GM21723 (cell line): Measurements from ENCODE around the gene PRKG1.
"Not testable (repeated sequence)": the region's sequence is repeated elsewhere in the genome, so short reads cannot be mapped to it uniquely, and the experiment has no call there.

Experiments used
- ATAC-seq: cut with Tn5 transposase; IDR thresholded peaks from one replicate; pipeline ENCODE4 v1.9.1; 2021; ENCODE audit warnings: mild to moderate bottlenecking, moderate library complexity; ENCODE audit not compliant: unreplicated experiment

The PRKG1 gene

DNA sequence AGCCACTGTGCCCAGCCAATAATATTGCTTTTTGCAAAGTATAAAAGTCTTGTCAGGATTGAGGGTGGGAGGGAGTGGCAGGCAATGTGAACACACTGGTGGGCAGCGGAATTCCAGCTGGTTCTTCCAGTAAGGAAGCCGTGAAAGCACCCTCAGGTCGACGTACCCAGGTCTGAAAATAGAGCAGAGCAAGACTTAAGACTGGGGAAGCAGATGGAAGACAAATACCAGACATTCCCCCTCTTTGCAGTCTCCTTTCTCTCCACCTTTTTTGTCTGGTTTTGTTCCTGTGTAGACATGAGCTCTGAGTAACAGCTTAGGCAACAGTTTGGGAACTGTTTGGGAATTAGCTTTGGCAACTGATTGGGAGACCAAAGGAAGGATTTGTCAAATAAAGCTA is 642.7 kb downstream of the PRKG1 start:
- ATAC-seq, result no peak

DNA sequence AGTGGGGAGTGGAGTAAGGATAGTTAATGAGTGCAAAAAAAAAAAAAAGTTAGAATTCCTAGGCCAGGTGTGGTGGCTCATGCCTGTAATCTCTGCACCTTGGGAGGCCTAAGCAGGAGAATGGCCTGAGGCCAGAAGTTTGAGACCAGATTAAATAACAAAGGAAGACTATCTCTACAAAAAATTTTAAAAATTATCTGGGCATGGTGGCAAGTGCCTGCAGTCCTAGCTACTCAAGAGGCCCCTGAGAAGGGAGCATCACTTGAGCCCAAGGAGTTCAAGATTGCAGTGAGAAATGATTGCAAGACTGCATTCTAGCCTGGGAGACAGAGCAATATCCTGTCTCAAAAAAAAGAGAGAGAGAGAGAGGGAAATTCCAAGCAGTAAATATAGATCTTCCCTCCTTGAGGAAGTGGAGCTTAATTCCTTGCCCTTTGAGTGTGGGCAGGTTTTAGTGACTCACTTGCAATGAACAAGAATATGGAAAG is 644.6 kb downstream of the PRKG1 start:
- no peak for ATAC-seq

- no peak for ATAC-seq
Observed at GRCh38 chr10:51724038-51724437, 649.8 kb downstream of the PRKG1 start.

DNA sequence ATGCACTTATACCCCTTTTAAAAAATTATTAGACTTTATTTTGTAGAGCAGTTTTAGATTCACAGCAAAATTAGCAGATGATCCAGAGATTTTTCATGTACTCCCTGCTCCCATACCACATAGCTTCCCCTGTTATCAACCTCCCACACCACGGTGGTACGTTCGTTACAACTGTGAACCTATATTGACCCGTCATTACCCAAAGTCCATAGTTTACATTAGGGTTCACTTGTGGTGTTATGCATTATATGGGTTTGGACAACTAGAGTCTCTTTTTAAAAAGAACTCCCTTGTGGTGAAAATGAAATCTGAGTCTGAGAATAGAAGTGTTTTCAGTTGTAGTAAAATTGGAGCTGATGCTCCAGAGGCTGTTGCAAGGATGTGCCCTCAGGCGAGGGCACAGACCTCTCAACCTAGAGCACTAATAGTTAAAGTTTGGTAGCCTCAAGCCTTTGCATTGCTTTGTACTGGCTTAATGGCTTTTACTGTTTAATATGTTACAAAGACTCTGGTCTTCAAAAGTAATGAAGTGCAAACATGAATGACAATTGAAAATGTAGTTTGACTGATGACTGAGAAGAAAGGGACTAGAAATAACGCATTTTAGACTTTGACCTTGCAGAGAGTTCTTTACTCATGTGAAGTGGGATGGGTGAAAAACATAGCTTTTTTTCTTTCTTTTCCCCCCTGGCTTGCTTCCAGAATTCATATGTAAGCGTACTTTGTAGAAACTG is 655.7 kb downstream of the PRKG1 start:
- no peak for ATAC-seq

- no peak for ATAC-seq
Observed at GRCh38 chr10:51733057-51733456, 658.8 kb downstream of the PRKG1 start.

DNA sequence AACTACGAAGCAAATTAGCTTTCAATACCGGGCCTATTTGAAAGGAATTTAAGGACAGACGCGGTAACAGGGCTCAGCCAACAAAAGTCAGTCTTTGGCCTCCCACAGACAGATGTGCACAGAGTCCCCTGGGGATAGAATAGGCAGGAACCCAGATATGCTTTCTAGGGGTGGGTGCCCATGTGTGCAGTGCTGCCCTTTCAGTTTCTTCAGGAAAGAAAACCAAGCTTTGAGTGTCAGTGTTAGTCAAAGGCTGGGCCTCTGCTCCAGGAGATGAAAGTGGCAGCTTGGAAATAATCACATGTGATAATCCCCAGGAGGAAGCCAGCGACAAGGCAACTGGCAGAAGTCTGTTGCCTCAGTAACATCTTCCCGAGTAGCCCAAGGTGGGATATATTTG is 668.9 kb downstream of the PRKG1 start:
- peak; percentile 91 for ATAC-seq

- ATAC-seq, result no peak
Observed at GRCh38 chr10:51744235-51745000, 670.1 kb downstream of the PRKG1 start.

- no peak for ATAC-seq
Observed at GRCh38 chr10:51745397-51745796, 671.1 kb downstream of the PRKG1 start.

DNA sequence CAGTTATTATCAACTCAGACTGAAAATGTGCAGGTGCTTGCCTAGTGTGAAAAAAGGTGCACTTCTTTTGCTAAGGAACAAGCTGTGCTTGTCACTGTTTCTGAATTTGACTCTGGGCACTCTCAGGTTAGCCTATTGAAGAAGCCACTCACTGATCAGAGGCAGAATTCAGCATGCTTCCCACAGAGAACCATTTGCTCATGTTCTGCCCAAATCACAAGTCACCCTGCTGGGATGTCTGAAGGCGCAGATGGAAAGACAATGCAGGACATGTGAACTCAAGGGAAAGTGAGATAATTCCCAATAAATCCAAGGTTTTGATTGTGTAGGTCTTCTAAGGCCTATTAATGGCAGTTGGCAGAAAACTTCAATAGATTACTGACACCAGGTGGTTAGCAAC is 672.9 kb downstream of the PRKG1 start:
- no peak for ATAC-seq

DNA sequence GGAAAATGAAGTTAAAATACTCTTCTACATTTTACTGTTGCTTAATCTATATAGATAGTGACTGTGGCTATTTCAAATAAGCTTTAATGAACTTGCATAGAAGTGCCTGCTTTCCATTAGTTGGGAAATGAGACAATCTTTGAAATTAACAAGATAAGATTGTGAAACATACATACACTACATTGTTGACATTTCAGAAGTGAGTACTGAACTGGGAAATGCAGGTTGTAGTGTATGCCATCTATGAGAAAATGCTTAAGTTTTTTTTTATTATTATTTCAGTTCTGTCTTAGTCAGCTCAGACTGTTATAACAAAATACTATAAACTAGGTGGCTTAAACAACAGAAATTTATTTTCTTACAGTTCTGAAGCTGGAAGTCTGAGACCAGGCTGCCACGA is 674.7 kb downstream of the PRKG1 start:
- no peak for ATAC-seq

GRCh38 chr10:51758366-51758765 is 684.1 kb downstream of the PRKG1 start:
- no peak for ATAC-seq

DNA sequence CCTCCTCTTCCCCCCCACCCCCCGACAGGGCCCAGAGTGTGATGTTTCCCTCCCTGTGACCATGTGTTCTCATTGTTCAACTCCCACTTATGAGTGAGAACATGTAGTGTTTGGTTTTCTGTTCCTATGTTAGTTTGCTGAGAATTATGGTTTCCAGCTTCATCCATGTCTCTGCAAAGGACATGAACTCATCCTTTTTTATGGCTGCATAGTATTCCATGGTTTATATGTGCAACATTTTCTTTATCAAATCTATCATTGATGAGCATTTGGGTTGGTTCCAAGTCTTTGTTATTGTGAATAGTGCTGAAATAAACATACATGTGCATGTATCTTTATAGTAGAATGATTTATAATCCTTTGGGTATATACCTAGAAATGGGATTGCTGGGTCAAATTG is 684.6 kb downstream of the PRKG1 start:
- not testable (repeated sequence) for ATAC-seq

GRCh38 chr10:51759896-51760534 is 685.7 kb downstream of the PRKG1 start:
- ATAC-seq, result no peak

DNA sequence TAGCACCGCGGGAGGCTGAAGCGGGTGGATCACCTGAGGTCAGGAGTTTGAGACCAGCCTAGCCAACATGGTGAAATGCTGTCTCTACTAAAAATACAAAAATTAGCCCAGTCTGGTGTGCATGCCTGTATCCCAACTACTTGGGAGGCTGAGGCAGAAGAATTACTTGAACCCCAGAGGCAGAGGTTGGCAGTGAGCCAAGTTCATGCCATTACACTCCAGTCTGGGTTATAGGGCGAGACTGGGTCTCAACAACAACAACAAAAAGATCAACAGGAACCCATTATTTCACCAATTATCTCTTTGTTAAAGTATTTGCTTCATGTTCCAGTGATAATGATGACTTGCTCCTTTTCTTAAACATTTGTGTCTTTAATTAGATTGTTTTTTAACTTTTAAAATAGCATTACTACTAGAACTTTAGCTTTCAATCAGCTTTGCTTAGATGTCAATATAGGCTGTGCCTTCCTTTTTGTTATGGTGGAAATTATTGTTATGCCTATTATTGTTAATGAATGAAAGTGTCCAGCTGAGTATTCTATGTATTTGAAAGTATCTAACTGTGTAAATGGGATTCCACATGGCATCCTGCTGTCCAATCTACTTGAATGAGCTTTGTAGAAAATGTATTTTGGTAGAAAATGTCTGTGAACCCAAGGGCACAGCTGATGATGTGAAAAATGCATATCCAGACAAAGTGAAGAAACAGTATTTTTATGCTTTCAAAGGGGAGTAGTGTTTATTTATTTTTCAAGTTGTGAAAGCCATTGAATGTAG is 686.8 kb downstream of the PRKG1 start:
- ATAC-seq, result no peak

- ATAC-seq, result no peak
Observed at GRCh38 chr10:51763746-51764145, 689.5 kb downstream of the PRKG1 start.

- no peak for ATAC-seq
Observed at GRCh38 chr10:51765284-51765971, 691.1 kb downstream of the PRKG1 start.

GRCh38 chr10:51766423-51767102 is 692.3 kb downstream of the PRKG1 start:
- no peak for ATAC-seq

- ATAC-seq, result no peak
Observed at GRCh38 chr10:51767103-51767763, 692.9 kb downstream of the PRKG1 start.

- no peak for ATAC-seq
Observed at GRCh38 chr10:51768886-51769465, 694.7 kb downstream of the PRKG1 start.
